Ureter (tissue), 1 donor: ENCODE measurements around the gene DNAH14. TPM values are rescaled to one million over a fixed set of nuclear protein-coding genes. Genes with fewer than 3 reads are reported as not detected.
"Not testable (repeated sequence)": the region's sequence is repeated elsewhere in the genome, so short reads cannot be mapped to it uniquely, and the experiment has no call there.

Experiments used
- DNase-seq: peaks from one replicate; pipeline ENCODE4 v3.0.0-alpha.2; 2020; ENCODE audit warnings: low spot score
- total RNA-seq: library from RNA; stranded (reverse); gene quantifications from one replicate; pipeline ENCODE4 v1.2.4, GENCODE V29; 2023
- donor health status: DM: yes; HTN: yes; CAD: no.

Gene DNAH14
- total RNA-seq, 1 donor from 2014 or later, result 27.5 TPM

DNA sequence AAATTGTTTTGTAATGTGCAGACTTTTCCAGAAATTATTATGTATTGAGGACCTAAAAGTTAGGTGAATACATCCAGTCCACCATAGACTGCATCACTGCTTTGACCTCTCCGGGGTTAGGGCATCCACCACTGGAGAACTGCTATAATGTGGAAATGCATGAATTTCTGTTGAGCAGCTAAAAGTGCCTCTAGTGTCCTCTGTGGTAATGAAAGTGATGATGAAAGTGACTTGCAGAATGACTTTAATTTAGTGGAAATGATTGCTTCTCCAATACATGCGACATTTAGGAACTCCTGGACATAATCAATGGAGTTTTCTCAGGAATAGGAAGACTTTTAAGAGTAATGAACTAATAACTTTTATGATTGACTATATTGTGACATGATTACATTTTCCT is 327.6 kb downstream of the DNAH14 start:
- DNase-seq, result no peak

DNA sequence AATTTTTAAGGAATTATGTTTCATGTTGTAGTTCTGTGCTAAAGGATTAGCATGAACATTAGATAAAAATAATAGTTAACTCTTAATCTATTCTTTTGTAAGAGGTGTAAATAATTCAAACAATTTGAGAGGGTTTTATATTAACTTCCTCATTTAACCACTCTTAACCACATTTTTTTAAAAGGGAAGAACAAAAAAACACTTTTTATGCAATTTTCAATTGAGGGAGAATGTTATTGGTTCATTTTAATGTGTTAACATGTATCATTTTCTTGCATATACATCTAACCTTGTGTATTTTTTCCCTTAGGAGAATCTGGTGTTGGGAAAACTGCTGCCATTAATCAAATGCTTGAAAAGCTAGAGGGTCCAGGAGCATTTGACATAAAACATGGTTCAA is 329.3 kb downstream of the DNAH14 start:
- DNase-seq, result no peak

DNA sequence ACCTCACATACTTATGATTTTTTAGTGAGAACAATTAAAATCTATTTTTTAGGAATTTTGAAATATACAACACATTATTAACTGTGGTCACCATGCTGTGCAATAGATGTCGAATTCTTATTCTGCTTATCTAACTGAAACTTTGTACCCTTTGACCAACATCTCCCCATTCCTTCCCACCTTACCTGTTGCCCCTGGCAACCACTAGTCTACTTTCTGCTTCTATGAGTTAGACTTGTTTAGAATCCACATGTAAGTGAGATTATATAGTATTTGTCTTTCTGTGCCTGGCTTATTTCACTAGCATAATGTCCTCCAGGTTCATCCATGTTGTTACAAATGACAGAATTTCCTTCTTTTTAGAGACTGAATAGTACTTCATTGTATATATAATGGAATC is 330.1 kb downstream of the DNAH14 start:
- no peak for DNase-seq

DNA sequence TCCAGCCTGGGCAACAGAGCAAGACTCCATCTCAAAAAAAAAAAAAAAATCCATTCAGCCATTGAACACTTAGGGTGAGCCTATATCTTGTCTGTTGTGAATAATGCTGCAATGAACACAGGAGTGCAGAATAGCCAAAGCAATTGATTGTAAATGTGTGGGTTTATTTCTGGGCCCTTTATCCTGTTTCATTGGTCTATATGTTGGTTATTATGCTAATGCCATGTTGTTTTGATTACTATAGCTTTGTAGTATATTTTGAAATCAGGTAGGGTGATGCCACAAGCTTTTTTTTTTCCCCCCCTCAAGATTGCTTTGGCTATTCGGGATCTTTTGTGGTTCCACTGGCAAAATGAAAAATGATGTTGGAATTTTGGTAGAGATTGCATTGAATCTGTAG is 330.8 kb downstream of the DNAH14 start:
- DNase-seq, result no peak

DNA sequence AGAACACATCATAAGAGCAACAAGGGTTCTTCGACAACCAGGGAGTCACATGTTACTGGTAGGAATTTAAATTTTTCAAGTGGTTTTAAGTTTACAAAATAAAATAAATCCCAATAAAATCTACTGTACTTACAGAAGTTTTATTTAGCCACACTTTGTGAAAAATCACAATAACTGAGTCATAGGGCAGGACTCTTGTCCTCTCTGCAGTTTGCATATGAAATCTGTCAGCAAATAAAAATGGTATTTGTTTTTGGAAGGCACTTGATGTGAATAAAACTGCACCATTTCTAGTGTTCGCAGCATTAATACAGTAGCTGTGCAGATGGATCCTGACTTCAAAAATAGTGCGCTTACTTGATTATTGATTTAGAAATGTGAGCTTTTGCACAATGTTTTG is 348.0 kb downstream of the DNAH14 start:
- DNase-seq, result no peak

DNA sequence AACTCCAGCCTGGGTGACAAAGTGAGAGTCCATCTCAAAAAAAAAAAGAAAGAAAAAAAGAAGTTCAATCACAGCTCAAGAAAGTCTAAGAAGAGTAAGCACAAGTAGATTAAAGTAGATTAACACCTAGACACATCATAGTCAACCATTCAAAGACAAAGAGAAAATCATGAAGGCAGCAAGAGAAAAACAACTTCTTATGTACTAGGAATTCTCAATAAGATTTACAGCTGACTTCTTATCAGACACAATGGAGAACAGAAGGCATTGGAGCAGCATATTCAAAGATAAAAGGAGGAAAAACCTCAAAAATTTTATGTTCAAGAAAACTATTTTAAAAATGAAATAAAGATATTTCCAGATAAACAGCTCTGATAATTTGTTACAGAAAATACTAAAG is 351.1 kb downstream of the DNAH14 start:
- no peak for DNase-seq

DNA sequence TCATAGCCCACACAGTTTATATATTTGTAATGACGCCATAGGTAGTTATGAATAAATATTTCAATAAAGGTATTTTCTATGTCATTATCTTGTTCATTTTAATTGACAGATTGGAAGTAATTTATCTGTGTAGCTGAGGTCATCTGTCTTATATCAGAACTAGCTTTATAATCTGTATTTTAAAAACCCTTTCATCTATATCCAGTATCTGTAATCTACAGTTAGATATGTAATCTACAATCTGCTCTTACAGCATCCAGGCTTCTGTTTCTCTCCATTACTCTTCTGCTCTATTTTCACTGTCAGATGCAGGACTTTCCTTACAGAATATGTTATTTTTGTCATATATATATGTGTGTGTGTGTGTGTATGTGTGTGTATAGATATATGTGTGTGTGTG is 360.8 kb downstream of the DNAH14 start:
- DNase-seq, result no peak

DNA sequence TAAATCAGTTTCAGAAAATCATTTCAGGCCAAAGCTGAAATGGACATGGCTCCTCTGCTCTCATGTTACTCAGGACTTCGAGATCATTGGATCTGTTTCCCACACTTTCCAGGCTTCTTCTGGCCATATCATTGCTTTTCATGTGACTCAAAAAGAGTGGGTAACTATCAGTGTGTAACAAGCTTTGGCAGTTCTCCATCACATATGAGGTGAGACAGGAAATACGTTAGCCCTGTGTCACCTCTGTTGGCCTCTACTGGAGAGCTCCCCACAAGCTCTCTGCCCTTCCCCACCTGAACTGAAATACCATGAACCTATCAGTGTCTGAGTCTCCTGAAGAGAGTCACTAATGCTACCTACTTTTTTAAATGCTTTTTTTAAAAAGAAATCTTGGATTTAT is 370.1 kb downstream of the DNAH14 start:
- DNase-seq, result no peak

DNA sequence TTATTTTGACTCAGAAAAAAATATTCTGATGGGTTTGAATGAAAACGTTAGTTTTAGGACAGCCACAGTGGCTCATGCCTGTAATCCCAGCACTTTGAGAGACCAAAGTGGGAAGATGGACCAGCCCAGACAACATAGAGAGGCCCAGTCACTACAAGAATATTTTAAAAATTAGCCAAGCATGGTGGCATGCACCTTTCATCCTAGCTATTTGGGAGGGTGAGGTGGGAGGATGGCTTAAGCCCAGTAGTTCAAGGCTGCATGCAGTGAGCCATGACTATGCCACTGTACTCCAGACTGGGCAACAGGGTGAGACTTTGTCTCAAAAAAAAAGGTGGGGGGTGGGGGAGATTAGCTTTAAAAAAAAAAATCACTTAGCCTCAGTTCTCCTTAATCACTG is 370.9 kb downstream of the DNAH14 start:
- no peak for DNase-seq

DNA sequence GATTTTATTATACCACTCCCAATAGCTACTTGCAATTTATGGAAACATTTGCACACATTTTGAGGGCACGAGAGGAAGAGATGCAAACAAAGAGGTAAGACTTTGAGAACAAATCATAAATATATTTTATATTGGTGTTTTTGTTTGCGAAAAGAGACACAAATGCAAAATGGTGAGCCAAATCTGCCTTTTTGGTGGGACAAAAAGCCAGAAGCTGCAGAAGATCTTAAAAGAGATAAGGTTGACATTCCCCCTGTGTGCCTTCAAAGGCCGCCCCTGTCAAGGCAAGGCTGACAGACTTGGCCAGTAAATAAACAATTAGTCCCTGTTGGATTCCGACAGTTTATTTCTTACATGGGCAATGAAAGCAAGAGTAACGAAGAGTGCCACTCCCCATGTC is 375.5 kb downstream of the DNAH14 start:
- no peak for DNase-seq

DNA sequence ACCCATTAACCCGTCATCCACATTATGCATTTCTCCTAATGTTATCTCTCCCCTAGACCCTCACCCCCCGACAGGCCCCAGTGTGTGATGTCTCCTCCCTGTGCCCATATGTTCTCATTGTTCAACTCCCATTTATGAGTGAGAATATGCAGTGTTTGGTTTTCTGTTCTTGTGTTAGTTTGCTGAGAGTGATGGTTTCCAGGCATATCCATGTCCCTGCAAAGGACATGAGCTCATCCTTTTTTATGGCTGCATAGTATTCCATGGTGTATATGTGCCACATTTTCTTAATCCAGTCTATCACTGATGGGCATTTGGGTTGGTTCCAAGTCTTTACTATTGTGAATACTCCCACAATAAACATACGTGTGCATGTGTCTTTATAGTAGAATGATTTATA is 381.1 kb downstream of the DNAH14 start:
- not testable (repeated sequence) for DNase-seq

DNA sequence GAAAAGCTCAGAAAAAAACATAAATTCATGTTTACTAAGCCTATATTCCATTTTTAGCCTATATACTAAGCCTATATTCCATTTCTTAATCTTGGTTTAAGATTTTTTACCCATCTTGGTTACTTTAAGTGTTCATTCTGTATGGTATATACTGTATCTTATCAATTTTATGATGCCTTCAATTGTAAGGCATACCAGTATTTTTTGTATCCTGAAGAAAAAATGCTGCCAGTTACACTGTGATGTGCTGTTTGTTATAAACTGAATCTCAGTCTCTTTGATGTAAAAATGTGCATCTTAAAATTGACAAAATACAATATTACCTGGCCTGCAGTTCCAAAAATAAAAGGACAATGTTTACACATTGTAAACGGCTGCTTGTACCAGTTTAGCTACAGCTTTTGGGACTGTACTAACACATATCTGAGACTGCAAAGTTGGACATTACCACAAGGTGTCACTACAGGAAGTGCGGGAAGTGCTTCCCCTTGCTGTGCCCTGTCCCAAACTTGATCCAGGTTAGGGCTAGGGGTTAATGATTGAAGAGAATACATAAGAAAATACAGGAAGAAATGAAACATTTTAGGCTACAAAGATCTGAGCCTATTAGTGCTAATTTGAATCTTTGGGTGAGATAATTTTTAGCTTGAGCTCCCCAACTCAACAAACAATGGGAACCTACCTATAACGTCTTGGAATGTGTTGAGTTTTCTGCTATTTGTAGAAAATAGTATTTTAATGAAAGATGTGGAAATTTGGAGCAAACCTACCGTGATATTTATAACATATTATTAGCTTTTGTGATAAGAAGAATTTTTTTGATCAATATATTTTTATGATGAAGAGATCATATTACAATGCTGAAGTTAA is 389.5 kb downstream of the DNAH14 start:
- DNase-seq, result no peak

DNA sequence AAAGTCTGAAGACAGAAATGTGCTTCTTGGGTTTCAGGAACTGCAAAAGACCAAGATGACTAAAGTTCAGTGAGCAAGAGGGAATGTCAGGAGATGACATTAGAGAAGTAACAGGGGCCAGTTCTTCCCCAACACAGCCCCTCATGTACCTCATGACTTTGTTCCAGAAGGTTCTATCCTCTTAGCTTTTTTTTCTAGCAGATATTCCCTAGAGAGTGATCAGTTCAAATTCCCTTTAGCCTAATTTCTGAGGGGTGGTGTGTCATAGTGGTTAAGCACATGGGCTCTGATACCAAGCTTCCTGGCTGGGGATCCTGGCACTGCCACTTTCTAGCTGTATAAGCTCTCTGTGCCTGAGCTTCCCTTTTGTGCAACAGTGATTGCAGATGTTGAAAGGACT is 390.4 kb downstream of the DNAH14 start:
- no peak for DNase-seq

DNA sequence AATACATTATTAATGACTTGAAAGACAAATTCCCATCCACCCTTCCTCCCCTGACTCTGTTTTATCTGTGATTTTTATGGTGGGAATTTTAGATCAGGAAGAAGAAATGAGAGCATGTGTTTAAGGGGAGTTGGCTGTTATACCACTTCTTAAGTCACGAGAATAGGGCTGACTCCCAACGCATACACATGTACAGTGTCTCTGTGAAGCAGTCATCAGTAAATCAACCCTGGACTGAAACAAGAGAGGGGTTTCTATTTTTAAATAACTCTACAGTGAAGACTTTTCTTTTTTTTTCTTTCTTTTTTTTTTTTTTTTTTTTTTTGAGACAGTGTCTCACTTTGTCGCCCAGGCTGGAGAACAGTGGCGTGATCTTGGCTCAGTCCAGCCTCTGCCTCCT is 392.3 kb downstream of the DNAH14 start:
- no peak for DNase-seq

DNA sequence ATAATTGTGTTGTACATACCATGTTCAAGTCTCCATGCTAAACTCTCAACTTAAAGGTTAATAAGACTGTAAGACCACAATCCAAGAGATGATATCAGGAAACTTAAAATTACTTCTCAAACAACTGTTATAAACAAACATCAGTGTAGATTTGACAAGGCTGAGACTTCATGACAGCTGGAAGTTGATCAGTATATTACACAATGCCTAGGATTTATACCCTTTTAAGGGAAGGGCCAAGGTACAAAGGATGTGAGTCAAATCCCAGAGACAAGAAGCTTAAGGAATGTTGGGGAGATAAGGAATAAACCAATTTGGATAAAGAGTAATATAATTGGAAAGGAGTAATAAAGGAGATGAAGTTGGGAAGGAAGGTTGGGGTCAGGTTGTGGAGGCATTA is 399.6 kb downstream of the DNAH14 start:
- no peak for DNase-seq

DNA sequence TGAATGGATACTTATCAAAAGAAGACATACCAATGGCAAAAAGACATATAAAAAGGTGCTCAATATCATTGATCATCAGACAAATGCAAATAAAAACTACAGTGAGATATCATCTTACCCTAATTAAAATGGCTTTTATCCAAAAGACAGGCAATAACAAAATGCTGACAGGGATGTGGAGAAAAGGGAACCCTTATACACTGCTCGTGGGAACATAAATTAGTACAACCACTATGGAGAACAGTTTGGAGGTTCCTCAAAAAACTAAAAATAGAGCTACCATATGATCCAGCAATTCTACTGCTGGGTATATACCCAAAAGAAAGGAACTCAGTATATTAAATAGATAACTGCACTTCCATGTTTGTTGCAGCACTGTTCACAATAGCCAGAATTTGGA is 400.5 kb downstream of the DNAH14 start:
- not testable (repeated sequence) for DNase-seq

DNA sequence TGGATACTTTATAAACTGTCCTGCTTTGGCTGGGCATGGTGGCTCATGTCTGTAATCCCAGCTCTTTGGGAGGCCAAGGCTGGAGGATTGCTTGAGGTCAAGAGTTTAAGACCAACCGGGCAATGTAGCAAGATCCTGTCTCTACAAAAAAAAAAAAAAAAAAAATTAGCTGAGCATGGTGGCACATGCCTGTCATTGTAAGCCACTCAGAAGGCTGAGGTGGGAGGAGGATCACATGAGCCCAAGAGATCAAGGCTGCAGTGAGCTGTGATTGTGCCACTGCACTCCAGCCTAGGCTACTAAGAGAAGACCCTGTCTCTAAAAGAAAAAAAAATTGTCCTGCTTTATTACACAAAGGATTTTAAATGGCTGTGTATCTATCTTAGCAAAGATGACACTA is 403.2 kb downstream of the DNAH14 start:
- DNase-seq, result no peak

DNA sequence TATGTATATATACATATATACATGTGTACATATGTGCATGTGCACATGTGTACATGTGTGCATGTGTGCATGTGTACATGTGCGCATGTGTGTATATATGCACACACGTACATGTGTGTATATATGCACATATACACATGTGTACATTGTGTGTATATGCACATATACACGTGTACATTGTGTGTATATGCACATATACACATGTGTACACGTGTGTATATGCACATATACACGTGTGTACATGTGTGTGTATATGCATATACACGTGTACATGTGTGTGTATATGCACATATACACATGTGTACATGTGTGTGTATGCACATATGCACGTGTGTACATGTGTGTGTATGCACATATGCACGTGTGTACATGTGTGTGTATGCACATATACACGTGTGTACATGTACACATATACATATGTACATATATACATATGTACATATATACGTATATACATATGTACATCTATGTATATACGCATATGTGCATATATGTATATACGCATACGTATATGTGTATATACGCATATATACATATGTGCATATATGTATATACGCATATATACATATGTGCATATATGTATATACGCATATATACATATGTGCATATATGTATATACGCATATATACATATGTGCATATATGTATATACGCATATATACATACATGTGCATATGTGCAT is 405.8 kb downstream of the DNAH14 start:
- not testable (repeated sequence) for DNase-seq

DNA sequence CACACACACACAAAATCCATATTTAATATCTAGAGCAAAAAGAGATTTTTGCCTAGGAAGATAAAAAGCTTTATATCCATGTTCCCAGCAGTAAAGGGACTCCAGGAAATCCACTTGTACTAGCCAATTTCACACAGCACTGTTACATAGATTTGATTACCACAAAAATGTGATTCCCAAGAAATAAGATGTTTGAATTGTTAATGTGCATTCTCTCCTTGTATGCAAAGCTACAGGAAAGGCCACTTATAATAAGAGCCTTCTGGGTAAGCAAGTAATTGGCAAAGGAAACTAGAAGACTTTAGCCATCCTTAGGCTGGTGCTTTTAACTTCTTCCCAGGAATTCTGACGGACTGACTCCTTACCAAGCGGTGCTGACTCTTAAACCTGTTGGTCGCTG is 409.1 kb downstream of the DNAH14 start:
- DNase-seq, result no peak

DNA sequence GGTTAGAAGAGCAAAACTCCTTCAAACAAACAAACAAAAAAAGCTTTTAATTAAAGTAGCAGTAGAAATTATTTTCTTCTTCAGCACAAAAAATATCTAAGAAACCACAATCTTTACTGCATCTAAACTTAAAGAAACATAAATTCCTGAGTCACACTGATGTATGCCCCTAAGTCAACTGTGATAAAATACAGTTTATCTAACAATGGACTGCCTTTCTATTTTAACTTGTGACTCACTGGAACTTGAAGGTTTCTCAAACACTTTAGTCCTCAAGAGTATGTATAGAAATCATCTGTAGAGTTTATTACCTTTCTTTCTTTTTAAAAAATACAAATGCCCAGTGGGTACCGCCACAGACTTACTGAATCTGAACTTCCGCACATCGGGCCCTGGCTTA is 412.2 kb downstream of the DNAH14 start:
- no peak for DNase-seq

DNA sequence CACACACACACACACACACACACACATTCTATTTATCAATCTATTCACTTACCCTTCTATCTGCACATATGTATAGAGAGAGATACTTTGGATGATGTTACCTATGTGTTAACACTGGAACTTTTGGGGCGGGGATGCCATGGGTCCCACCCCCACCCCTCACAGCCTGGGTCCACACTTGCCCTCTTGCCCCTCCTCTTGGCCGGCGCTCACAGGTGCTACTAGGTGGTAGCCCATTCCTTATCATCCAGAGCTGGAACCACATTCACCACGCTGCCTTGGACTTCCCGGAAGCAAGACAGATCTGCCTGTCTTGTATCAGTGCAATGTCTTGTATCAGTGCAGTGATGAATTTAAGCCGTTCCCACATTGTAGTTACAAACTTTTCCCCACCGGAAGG is 413.2 kb downstream of the DNAH14 start:
- DNase-seq, result no peak

DNA sequence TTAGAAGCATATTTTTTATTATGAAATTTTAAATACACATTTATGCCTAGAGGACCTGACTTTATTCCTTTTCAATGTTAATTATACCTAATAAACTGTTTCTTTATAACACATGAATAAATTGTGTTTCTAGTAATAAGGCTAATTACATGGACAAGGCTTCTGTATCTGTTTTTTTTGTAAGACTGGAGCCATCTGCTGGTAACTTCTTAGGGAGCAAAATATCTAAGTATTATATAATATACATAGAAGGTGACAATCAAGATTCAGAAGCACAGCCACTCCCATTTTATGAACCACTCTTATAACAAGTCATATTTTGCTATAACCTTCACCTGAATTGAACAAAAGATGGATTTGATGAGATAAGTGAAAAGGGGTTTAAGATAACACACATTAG is 414.1 kb downstream of the DNAH14 start:
- no peak for DNase-seq

DNA sequence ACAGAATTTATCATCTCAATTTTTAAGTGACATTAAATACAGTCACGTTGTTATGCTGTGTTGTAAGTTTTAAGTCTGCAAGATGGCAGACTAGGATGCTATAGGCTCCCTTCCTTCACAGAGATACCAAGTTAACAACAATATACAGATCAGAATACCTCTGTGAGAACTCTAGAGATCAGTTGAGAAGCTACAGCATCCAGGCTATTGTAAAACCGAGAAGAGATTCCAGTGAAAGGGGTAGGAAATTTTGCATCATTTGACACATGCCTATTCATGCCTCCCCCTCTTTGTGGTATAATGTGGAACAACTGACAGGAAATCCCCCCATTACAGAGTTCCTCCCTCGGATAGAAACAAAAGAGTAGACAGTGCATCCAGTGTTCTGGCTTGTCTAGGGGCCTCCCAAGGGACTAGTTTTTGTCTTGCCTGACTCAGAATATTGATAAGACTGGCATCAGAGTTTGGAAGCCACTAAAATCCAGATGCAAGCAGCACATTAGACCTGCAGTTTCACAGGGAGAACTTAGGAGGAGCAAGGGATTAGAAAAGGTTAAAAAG is 417.7 kb downstream of the DNAH14 start:
- DNase-seq, result no peak
